WTC11 (cell line): ENCODE measurements around the gene DTNA. TPM values are rescaled to one million over a fixed set of nuclear protein-coding genes. Genes with fewer than 3 reads are reported as not detected.

Source experiments
- ATAC-seq: fragments of 200-7000 bp; cut with Tn5 transposase; 2 replicates; pipeline ENCODE4 v1.10.0; 2021; ENCODE audit warnings: mild to moderate bottlenecking, moderate library complexity
- CTCF ChIA-PET: fragments of 300-600 bp; sonication (Branson Sonifier 250); formaldehyde crosslinking; loops from one replicate; lab custom pipeline; 2021; ENCODE audit warnings: antibody characterized with exemption; lab: Charles Lee
- POLR2A ChIA-PET: fragments of 350-600 bp; sonication (Branson Sonifier 250); formaldehyde crosslinking; loops from one replicate; lab custom pipeline; 2021; ENCODE audit warnings: antibody characterized with exemption; lab: Charles Lee
- DNase-seq: peaks from one replicate; pipeline ENCODE4 v3.0.0; 2021; ENCODE audit warnings: low spot score
- H3K27ac Mint-ChIP-seq: 2 replicates; pipeline ENCODE4 v1.8.0; 2021; ENCODE audit warnings: mixed read lengths
- H3K27me3 Mint-ChIP-seq: 2 replicates; pipeline ENCODE4 v1.8.0; 2021; ENCODE audit warnings: low read depth, mild to moderate bottlenecking, moderate library complexity, mixed read lengths
- H3K36me3 Mint-ChIP-seq: 2 replicates; pipeline ENCODE4 v1.8.0; 2021; ENCODE audit warnings: mixed read lengths
- H3K4me1 Mint-ChIP-seq: 2 replicates; pipeline ENCODE4 v1.8.0; 2022; ENCODE audit warnings: mixed read lengths
- H3K4me3 Mint-ChIP-seq: 2 replicates; pipeline ENCODE4 v1.8.0; 2021; ENCODE audit warnings: mild to moderate bottlenecking, moderate library complexity, mixed read lengths
- H3K9me3 Mint-ChIP-seq: 2 replicates; pipeline ENCODE4 v1.8.0; 2021; ENCODE audit warnings: mixed read lengths
- AR ChIP-seq: fragments of 250-450 bp; sonication (Bioruptor Pico); IDR thresholded peaks from 2 replicates; pipeline ENCODE4 v1.9.0; 2021; ENCODE audit warnings: mild to moderate bottlenecking
- CREM ChIP-seq: sonication (generic); formaldehyde crosslinking; IDR thresholded peaks from 2 replicates; pipeline ENCODE4 v1.8.1; 2022; ENCODE audit warnings: mild to moderate bottlenecking, missing genetic modification reagents, moderate library complexity
- GRHL2 ChIP-seq: fragments of 250-450 bp; sonication (Bioruptor Pico); IDR thresholded peaks from 2 replicates; pipeline ENCODE4 v1.8.0; 2022; ENCODE audit warnings: mild to moderate bottlenecking, moderate library complexity; ENCODE audit not compliant: insufficient replicate concordance, severe bottlenecking
- GTF2I ChIP-seq: fragments of 250-450 bp; sonication (Bioruptor Pico); conservative IDR thresholded peaks from 2 replicates; pipeline ENCODE4 v1.4.0; 2021; ENCODE audit warnings: mild to moderate bottlenecking
- HMGXB4 ChIP-seq: sonication (generic); formaldehyde crosslinking; IDR thresholded peaks from 2 replicates; pipeline ENCODE4 v1.8.1; 2023; ENCODE audit warnings: mild to moderate bottlenecking, moderate library complexity, missing genetic modification reagents
- JUN ChIP-seq: sonication (generic); formaldehyde crosslinking; IDR thresholded peaks from 2 replicates; pipeline ENCODE4 v1.8.0; 2023; ENCODE audit warnings: mild to moderate bottlenecking, missing genetic modification reagents
- NR3C1 ChIP-seq: sonication (generic); formaldehyde crosslinking; conservative IDR thresholded peaks from 2 replicates; pipeline ENCODE4 v1.8.1; 2023; ENCODE audit warnings: low read depth, mild to moderate bottlenecking, missing genetic modification reagents
- SMAD4 ChIP-seq: sonication (generic); formaldehyde crosslinking; IDR thresholded peaks from 2 replicates; pipeline ENCODE4 v1.8.0; 2022; ENCODE audit warnings: mild to moderate bottlenecking, missing genetic modification reagents
- SP1 ChIP-seq: sonication (generic); formaldehyde crosslinking; conservative IDR thresholded peaks from 2 replicates; pipeline ENCODE4 v1.8.1; 2022; ENCODE audit warnings: missing genetic modification reagents
- TP53 ChIP-seq: sonication (generic); formaldehyde crosslinking; IDR thresholded peaks from 2 replicates; pipeline ENCODE4 v1.8.1; 2023; ENCODE audit warnings: mild to moderate bottlenecking, missing genetic modification reagents
- ZNF138 ChIP-seq: sonication (generic); formaldehyde crosslinking; conservative IDR thresholded peaks from 2 replicates; pipeline ENCODE4 v1.8.1; 2022; ENCODE audit warnings: mild to moderate bottlenecking, moderate library complexity, missing genetic modification reagents
- ZNF263 ChIP-seq: sonication (generic); formaldehyde crosslinking; IDR thresholded peaks from 2 replicates; pipeline ENCODE4 v1.8.1; 2022; ENCODE audit warnings: low read depth, mild to moderate bottlenecking, moderate library complexity, missing genetic modification reagents
- ZNF396 ChIP-seq: fragments of 250-450 bp; sonication (Bioruptor Pico); IDR thresholded peaks from 2 replicates; pipeline ENCODE4 v1.8.0; 2021; ENCODE audit warnings: mild to moderate bottlenecking, moderate library complexity, borderline replicate concordance
- total RNA-seq: library from RNA; stranded (reverse); gene quantifications from 3 replicates; pipeline ENCODE4 v1.2.3, GENCODE V29; 2021
- TF ChIP-seq, protein P1 (sequence below): sonication (generic); formaldehyde crosslinking; IDR thresholded peaks from 2 replicates; pipeline ENCODE4 v1.8.0; 2022; ENCODE audit warnings: missing genetic modification reagents
- TF ChIP-seq, protein P2 (sequence below): sonication (generic); formaldehyde crosslinking; IDR thresholded peaks from 2 replicates; pipeline ENCODE4 v1.8.1; 2022; ENCODE audit warnings: mild to moderate bottlenecking, moderate library complexity, missing genetic modification reagents
- TF ChIP-seq, protein P3 (sequence below): fragments of 250-450 bp; sonication (Bioruptor Pico); IDR thresholded peaks from 2 replicates; pipeline ENCODE4 v1.8.0; 2021; ENCODE audit warnings: mild to moderate bottlenecking
- TF ChIP-seq, protein P4 (sequence below): sonication (generic); formaldehyde crosslinking; IDR thresholded peaks from 2 replicates; pipeline ENCODE4 v1.8.0; 2023; ENCODE audit warnings: missing genetic modification reagents

The DTNA gene
- total RNA-seq, 1 experiment from 2014 or later = 16.1 TPM

GRCh38 chr18:34841891-34842290 is 131.8 kb downstream of the DTNA start:
- H3K9me3 Mint-ChIP-seq = peaks cover 23% of the 10 kb centered on the region
- peaks cover 54% of the 10 kb centered on the region for H3K4me1 Mint-ChIP-seq
- ATAC-seq = no peak
- TF ChIP-seq, protein P1, sequence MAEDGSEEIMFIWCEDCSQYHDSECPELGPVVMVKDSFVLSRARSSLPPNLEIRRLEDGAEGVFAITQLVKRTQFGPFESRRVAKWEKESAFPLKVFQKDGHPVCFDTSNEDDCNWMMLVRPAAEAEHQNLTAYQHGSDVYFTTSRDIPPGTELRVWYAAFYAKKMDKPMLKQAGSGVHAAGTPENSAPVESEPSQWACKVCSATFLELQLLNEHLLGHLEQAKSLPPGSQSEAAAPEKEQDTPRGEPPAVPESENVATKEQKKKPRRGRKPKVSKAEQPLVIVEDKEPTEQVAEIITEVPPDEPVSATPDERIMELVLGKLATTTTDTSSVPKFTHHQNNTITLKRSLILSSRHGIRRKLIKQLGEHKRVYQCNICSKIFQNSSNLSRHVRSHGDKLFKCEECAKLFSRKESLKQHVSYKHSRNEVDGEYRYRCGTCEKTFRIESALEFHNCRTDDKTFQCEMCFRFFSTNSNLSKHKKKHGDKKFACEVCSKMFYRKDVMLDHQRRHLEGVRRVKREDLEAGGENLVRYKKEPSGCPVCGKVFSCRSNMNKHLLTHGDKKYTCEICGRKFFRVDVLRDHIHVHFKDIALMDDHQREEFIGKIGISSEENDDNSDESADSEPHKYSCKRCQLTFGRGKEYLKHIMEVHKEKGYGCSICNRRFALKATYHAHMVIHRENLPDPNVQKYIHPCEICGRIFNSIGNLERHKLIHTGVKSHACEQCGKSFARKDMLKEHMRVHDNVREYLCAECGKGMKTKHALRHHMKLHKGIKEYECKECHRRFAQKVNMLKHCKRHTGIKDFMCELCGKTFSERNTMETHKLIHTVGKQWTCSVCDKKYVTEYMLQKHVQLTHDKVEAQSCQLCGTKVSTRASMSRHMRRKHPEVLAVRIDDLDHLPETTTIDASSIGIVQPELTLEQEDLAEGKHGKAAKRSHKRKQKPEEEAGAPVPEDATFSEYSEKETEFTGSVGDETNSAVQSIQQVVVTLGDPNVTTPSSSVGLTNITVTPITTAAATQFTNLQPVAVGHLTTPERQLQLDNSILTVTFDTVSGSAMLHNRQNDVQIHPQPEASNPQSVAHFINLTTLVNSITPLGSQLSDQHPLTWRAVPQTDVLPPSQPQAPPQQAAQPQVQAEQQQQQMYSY = no peak
- no peak for TF ChIP-seq JUN (CRISPR knock-in tag)
- TF ChIP-seq TP53 (CRISPR knock-in tag) = no peak
- no peak for TF ChIP-seq NR3C1
- TF ChIP-seq, protein P2, sequence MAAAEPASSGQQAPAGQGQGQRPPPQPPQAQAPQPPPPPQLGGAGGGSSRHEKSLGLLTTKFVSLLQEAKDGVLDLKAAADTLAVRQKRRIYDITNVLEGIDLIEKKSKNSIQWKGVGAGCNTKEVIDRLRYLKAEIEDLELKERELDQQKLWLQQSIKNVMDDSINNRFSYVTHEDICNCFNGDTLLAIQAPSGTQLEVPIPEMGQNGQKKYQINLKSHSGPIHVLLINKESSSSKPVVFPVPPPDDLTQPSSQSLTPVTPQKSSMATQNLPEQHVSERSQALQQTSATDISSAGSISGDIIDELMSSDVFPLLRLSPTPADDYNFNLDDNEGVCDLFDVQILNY = no peak
- no peak for TF ChIP-seq AR (CRISPR knock-in tag)
- no peak for TF ChIP-seq GTF2I (CRISPR knock-in tag)
- no peak for TF ChIP-seq GRHL2 (CRISPR knock-in tag)
- TF ChIP-seq ZNF396 (CRISPR knock-in tag) = no peak
- TF ChIP-seq, all 79 proteins: peak for 0
- no peak overlapping the region for H3K4me3 Mint-ChIP-seq
- no peaks in the 10 kb centered on the region for H3K27me3 Mint-ChIP-seq
- CTCF ChIA-PET = interaction anchor here (1.1 to 1.4 kb wide), 2 partner anchors 32 to 112 kb away, joined by 4 read pairs; no protein-coding TSS in a partner anchor
- H3K27ac Mint-ChIP-seq = no peak overlapping the region
- H3K36me3 Mint-ChIP-seq = peaks cover 23% of the 10 kb centered on the region
- POLR2A ChIA-PET = no interaction called here
- no peak for DNase-seq

- DNase-seq (no peak), ATAC-seq (peak; percentile 72)
- POLR2A ChIA-PET = no interaction called here
- Mint-ChIP-seq H3K4me1 (peaks cover 50% of the 10 kb centered on the region), H3K9me3 (peaks cover 32% of the 10 kb centered on the region), H3K4me3 (no peak overlapping the region), H3K36me3 (peaks cover 32% of the 10 kb centered on the region), H3K27ac (peak overlapping the region; percentile 65), H3K27me3 (no peaks in the 10 kb centered on the region)
- TF ChIP-seq, protein P3, sequence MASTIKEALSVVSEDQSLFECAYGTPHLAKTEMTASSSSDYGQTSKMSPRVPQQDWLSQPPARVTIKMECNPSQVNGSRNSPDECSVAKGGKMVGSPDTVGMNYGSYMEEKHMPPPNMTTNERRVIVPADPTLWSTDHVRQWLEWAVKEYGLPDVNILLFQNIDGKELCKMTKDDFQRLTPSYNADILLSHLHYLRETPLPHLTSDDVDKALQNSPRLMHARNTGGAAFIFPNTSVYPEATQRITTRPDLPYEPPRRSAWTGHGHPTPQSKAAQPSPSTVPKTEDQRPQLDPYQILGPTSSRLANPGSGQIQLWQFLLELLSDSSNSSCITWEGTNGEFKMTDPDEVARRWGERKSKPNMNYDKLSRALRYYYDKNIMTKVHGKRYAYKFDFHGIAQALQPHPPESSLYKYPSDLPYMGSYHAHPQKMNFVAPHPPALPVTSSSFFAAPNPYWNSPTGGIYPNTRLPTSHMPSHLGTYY (CRISPR knock-in tag) = no peak
- TF ChIP-seq NR3C1 (no peak), ZNF138 (no peak), ZNF263 (CRISPR knock-in tag) (no peak), GRHL2 (CRISPR knock-in tag) (no peak), CREM (CRISPR knock-in tag) (no peak), SMAD4 (no peak), SP1 (CRISPR knock-in tag) (no peak), HMGXB4 (no peak)
- TF ChIP-seq, protein P2 = no peak
- TF ChIP-seq, protein P4, sequence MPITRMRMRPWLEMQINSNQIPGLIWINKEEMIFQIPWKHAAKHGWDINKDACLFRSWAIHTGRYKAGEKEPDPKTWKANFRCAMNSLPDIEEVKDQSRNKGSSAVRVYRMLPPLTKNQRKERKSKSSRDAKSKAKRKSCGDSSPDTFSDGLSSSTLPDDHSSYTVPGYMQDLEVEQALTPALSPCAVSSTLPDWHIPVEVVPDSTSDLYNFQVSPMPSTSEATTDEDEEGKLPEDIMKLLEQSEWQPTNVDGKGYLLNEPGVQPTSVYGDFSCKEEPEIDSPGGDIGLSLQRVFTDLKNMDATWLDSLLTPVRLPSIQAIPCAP (CRISPR knock-in tag) = no peak
- CTCF ChIA-PET = interaction anchor here (1.2 kb wide), 1 partner anchor 15 kb away, joined by 3 read pairs; no protein-coding TSS in a partner anchor
These were observed 134.0 kb downstream of the DTNA start for GRCh38 chr18:34844072-34844471.
